ENCODE measurements around the gene DBN1. TPM values are rescaled to one million over a fixed set of nuclear protein-coding genes. Genes with fewer than 3 reads are reported as not detected.

DBN1 gene
- total and polyA plus RNA-seq, 9 of the 15 experiments (the other 6 are each of a cell fraction or from before 2014, with no cell fraction given) = 0.25 to 87.2 (median 27.9) TPM

- TF ChIP-seq MGA (IDR thresholded peaks at IDR 0.05) (peak; percentile 83), SIX5 (IDR thresholded peaks at IDR 0.05; ENCODE audit: borderline replicate concordance in 1 of 2, insufficient read depth in 1 of 2, low read depth in 1 of 2, low read length in 2 of 2) (no peak), PTTG1 (tag; IDR thresholded peaks at IDR 0.05; ENCODE audit: low read depth) (no peak), RCOR1 (IDR thresholded peaks at IDR 0.05; ENCODE audit: borderline replicate concordance in 1 of 2, low read depth in 2 of 2, low read length in 2 of 2) (peak in 1 of 2 experiments; percentile 75; a peak in 1 of 4 replicates), HIVEP1 (CRISPR knock-in tag; IDR thresholded peaks at IDR 0.05) (peak; percentile 14; the same call in 1 of the 2 replicates), ZNF511 (CRISPR knock-in tag; IDR thresholded peaks at IDR 0.05) (peak; percentile 46; the same call in 1 of the 2 replicates), HMGXB4 (CRISPR knock-in tag; IDR thresholded peaks at IDR 0.05) (peak; percentile 80; the same call in 1 of the 2 replicates), ESRRA (IDR thresholded peaks at IDR 0.05; ENCODE audit: borderline replicate concordance, low read depth) (peak; percentile 80), NR2C2 (CRISPR knock-in tag; IDR thresholded peaks at IDR 0.05) (peak; percentile 69), NR2C2 (tag; IDR thresholded peaks at IDR 0.05) (peak; percentile 36; the same call in 1 of the 2 replicates), MEIS2 (IDR thresholded peaks at IDR 0.05; ENCODE audit: partially characterized antibody) (peak; percentile 71), NR3C1 (CRISPR knock-in tag; IDR thresholded peaks at IDR 0.05) (peak; percentile 69), HDAC2 (IDR thresholded peaks at IDR 0.05) (0 out of 2 replicates have a peak, but pooled peaks have one; percentile 5), ZNF23 (CRISPR knock-in tag; IDR thresholded peaks at IDR 0.05) (no peak)
Measured at GRCh38 chr5:177455036-177455660, 18.3 kb downstream of the DBN1 start (continued).

Measured in K562 (cell line).